ENCODE results near the gene ITGA8. TPM values are rescaled to one million over a fixed set of nuclear protein-coding genes. Genes with fewer than 3 reads are reported as not detected.
"Not testable (repeated sequence)": the region's sequence is repeated elsewhere in the genome, so short reads cannot be mapped to it uniquely, and the experiment has no call there.

Gene ITGA8
- not detected for total RNA-seq

DNA sequence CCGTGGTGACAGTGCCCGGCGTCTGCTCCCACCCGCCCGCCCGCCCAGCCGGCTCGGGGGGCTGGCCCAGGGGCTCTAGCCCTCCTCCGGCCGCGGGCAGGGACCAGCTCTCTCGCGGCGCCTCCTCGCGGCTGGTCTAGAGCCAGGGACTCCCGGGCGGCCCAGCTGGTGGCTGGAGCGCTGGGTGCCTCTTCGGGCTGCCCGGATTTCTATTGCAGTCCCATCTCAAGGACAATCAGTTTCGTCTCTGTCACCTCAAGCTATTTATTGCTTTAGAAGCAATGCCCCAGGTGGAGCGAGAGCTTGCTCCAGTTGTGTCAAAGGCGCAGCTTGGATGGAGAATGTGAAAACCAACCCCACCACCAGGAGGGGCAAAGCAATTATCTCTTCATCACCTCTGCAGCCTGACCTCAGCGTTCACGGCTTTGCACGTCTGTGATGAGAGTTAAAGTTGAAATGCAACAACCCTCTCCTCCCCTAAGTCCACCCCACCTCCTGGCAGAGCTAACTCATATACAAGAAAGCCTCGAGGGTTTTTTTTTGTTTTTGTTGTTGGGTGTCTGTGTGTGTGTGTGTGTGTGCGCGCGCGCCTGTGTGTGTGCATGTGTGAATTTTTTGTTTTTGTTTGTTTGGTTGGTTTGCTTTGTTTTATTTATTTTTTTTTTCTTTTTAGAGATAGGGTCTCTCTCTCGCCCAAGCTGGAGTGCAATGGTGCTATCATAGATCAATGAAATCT lies at the start of gene ITGA8:
TSS of gene ITGA8 (minus strand) at position 24 of the 736 bp plus-strand sequence. CDS start 151 bp downstream, outside the sequence.
- Mint-ChIP-seq H3K36me3 (ENCODE audit: insufficient read depth in 2 of 2) (no peaks in the 10 kb centered on the region), H3K27me3 (ENCODE audit: low read depth) (peaks cover 63% of the 10 kb centered on the region), H3K4me1 (ENCODE audit: low read depth) (peaks cover 5% of the 10 kb centered on the region), H3K27ac (no peak within 1 kb of the TSS), H3K9me3 (no peaks in the 10 kb centered on the region), H3K4me3 (peak within 1 kb of the TSS; percentile 15 to 54)
- DNase-seq (no peak), ATAC-seq (replicated peaks in 1 of 2) (no peak)

DNA sequence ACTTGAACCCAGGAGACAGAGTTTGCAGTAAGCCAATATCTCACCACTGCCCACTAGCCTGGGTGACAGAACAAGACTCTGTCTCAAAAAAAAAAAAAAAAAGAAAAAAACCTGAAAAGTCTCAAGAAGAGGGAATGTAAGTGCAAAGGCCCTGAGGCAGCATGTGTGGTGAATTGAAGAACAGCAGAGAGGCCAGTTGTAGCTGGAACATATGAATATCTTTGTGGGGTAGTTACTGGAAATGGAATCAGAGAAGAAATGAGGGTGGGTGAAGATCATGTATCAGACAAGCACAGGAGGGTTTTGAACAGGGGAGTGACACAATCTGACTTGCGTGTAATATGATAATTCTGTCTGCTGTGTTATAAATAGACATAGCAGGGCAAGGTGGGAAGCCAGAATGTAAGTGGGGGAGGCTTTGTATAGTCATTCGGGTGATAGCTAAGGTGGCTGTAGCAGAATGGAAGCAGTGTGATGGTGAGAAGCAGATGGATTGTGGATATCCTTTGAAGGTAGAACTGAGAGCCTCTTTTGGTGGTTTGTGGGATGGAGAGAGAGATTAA lies 45.3 kb upstream of the ITGA8 start:
- DNase-seq (no peak), ATAC-seq (replicated peaks in 1 of 2) (no peak)
- Mint-ChIP-seq H3K27ac (no peak overlapping the region), H3K27me3 (ENCODE audit: low read depth) (no peaks in the 10 kb centered on the region), H3K4me1 (ENCODE audit: low read depth) (no peaks in the 10 kb centered on the region), H3K4me3 (no peak overlapping the region), H3K9me3 (peaks cover 5 to 7% of the 10 kb centered on the region in 2 donors), H3K36me3 (ENCODE audit: insufficient read depth in 2 of 2) (peaks cover 2 to 4% of the 10 kb centered on the region in 2 donors)

DNA sequence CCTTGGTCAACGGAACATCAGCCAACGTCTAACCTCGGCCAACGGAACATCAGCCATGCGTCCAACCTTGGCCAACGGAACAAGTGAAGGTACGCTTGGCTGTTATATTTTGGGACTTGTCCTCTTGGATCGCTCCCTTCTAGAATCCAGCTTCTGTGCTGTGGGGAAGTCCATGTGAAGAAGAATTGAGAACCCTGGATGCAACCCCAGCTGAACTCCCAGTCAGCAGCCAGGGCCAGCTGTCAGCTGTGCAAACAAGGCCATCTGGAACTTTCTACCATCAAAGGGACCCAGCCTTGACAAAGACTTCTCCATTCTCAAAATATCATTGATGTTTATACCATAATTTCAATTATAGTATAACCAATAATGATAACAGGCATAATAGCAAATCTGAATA lies 43.3 kb upstream of the ITGA8 start:
- H3K4me3 Mint-ChIP-seq: no peak overlapping the region
- DNase-seq (no peak), ATAC-seq (replicated peaks in 1 of 2) (no peak)
- H3K9me3 Mint-ChIP-seq: peaks cover 5 to 7% of the 10 kb centered on the region in 2 donors
- H3K27ac Mint-ChIP-seq: no peak overlapping the region
- peaks cover 2 to 6% of the 10 kb centered on the region in 2 donors for H3K36me3 Mint-ChIP-seq (ENCODE audit: insufficient read depth in 2 of 2)
- no peaks in the 10 kb centered on the region for H3K4me1 Mint-ChIP-seq (ENCODE audit: low read depth)
- peaks cover 14% of the 10 kb centered on the region for H3K27me3 Mint-ChIP-seq (ENCODE audit: low read depth)

DNA sequence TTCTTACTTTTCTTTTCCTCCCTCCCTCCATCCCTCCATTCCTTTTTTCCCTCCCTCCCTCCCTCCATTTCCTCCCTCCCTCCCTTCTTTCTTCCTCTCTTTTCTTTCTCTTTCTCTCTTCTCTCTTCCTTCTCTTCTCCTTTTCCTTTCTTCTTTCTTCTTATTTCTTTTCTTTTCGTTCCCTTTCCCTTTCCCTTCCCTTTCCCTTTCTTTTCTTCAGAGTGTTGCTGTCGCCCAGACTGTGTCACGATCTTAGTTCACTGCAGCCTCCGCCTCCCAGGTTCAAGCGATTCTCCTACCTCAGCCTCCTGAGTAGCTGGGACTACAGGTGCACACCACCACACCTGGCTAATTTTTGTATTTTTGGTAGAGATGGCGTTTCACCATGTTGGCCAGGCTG lies 42.5 kb upstream of the ITGA8 start:
- H3K27me3 Mint-ChIP-seq (ENCODE audit: low read depth): peaks cover 14% of the 10 kb centered on the region
- not testable (repeated sequence) for ATAC-seq (replicated peaks in 1 of 2); H3K36me3 Mint-ChIP-seq (ENCODE audit: insufficient read depth in 2 of 2); H3K27ac Mint-ChIP-seq; DNase-seq; H3K4me1 Mint-ChIP-seq (ENCODE audit: low read depth); H3K4me3 Mint-ChIP-seq; H3K9me3 Mint-ChIP-seq

DNA sequence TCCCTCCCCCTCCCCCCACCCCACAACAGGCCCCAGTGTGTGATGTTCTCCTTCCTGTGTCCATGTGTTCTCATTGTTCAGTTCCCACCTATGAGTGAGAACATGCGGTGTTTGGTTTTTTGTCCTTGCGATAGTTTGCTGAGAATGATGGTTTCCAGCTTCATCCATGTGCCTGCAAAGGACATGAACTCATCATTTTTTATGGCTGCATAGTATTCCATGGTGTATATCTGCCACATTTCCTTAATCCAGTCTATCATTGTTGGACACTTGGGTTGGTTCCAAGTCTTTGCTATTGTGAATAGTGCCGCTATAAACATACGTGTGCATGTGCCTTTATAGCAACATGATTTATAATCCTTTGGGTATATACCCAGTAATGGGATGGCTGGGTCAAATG lies 41.5 kb upstream of the ITGA8 start:
- not testable (repeated sequence) for H3K36me3 Mint-ChIP-seq (ENCODE audit: insufficient read depth in 2 of 2); H3K9me3 Mint-ChIP-seq; DNase-seq; ATAC-seq (replicated peaks in 1 of 2); H3K4me3 Mint-ChIP-seq; H3K4me1 Mint-ChIP-seq (ENCODE audit: low read depth); H3K27ac Mint-ChIP-seq
- H3K27me3 Mint-ChIP-seq (ENCODE audit: low read depth): peaks cover 20% of the 10 kb centered on the region

DNA sequence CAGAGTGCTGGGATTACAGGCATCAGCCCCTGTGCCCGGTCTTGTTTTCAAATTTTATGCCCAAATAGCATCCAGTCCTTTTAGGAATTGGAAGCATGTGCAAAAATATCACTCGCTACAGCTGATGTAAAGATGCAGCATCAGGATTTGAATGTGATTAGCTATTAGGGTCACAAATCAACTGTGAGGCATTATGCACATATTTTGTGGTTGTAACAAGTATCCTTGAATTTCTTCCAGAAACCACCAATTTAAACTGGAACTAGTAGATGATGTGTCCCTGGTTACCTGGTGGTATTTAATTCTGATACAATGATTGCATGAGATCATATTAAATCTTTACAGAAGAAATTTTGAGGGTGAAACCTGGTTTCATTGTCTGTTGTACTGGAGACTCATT lies 41.0 kb upstream of the ITGA8 start:
- Mint-ChIP-seq H3K4me1 (ENCODE audit: low read depth) (no peaks in the 10 kb centered on the region), H3K27ac (no peak overlapping the region), H3K36me3 (ENCODE audit: insufficient read depth in 2 of 2) (peaks cover 2 to 6% of the 10 kb centered on the region in 2 donors), H3K4me3 (no peak overlapping the region), H3K9me3 (peaks cover 3 to 7% of the 10 kb centered on the region in 2 donors), H3K27me3 (ENCODE audit: low read depth) (peaks cover 20% of the 10 kb centered on the region)
- DNase-seq (no peak), ATAC-seq (replicated peaks in 1 of 2) (no peak)

DNA sequence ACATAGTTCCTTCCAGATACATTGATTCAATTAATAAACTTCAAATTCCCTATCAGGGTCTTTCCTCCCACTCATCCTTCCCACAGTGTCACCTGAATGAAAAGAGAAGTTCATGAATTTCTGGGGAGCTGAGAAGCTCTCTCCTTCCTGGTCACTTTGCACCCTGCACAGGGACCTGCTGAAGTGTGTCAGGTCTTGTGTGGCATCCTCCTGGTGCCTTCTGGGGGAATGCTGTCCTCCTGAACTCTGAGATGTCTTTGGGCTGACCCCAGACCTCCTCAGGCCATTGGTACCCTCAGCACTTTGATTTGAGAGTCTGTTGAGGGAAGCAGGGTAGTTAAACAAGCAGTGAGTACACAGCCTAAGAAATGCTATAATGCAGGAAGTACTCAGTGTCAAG lies 39.5 kb upstream of the ITGA8 start:
- no peak for DNase-seq
- H3K27ac Mint-ChIP-seq: no peak overlapping the region
- peaks cover 20% of the 10 kb centered on the region for H3K27me3 Mint-ChIP-seq (ENCODE audit: low read depth)
- peaks cover 2% of the 10 kb centered on the region in 2 donors for H3K36me3 Mint-ChIP-seq (ENCODE audit: insufficient read depth in 2 of 2)
- peaks cover 1% of the 10 kb centered on the region in 2 donors for H3K9me3 Mint-ChIP-seq
- no peak overlapping the region for H3K4me3 Mint-ChIP-seq
- H3K4me1 Mint-ChIP-seq (ENCODE audit: low read depth): no peaks in the 10 kb centered on the region
- no peak for ATAC-seq (replicated peaks in 1 of 2)

GRCh38 chr10:15758618-15759017 lies 38.9 kb upstream of the ITGA8 start:
- H3K36me3 Mint-ChIP-seq (ENCODE audit: insufficient read depth in 2 of 2): peaks cover 2% of the 10 kb centered on the region in 2 donors
- peaks cover 0 to 1% of the 10 kb centered on the region in 2 donors for H3K9me3 Mint-ChIP-seq
- DNase-seq (no peak), ATAC-seq (replicated peaks in 1 of 2) (no peak)
- H3K4me1 Mint-ChIP-seq (ENCODE audit: low read depth): no peaks in the 10 kb centered on the region
- no peak overlapping the region for H3K4me3 Mint-ChIP-seq
- peaks cover 20% of the 10 kb centered on the region for H3K27me3 Mint-ChIP-seq (ENCODE audit: low read depth)
- no peak overlapping the region for H3K27ac Mint-ChIP-seq

DNA sequence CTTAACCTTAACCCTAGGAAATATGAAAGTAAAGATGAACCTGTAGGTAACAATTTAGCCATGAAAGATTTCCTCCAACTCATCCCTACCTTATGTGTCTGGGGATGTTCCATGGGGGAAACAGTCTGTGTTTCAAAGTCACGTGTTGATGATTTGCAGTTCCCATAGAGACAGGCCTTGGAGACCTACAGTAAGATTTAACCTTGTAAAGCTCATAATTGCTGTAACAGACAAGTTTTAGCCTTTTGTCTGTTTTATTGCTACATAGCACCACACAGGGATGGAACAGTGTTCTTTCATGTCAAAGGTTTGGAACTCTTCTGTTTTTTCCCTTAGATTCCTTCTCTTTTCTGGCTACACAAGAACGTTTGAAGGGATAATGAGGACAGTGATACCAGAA lies 35.2 kb upstream of the ITGA8 start:
- no peaks in the 10 kb centered on the region for H3K4me1 Mint-ChIP-seq (ENCODE audit: low read depth)
- ATAC-seq (replicated peaks in 1 of 2) (no peak), DNase-seq (no peak)
- H3K27ac Mint-ChIP-seq: no peak overlapping the region
- no peak overlapping the region for H3K4me3 Mint-ChIP-seq
- no peaks in the 10 kb centered on the region for H3K9me3 Mint-ChIP-seq
- peaks cover 30% of the 10 kb centered on the region for H3K27me3 Mint-ChIP-seq (ENCODE audit: low read depth)
- H3K36me3 Mint-ChIP-seq (ENCODE audit: insufficient read depth in 2 of 2): peaks cover 0 to 2% of the 10 kb centered on the region in 2 donors

DNA sequence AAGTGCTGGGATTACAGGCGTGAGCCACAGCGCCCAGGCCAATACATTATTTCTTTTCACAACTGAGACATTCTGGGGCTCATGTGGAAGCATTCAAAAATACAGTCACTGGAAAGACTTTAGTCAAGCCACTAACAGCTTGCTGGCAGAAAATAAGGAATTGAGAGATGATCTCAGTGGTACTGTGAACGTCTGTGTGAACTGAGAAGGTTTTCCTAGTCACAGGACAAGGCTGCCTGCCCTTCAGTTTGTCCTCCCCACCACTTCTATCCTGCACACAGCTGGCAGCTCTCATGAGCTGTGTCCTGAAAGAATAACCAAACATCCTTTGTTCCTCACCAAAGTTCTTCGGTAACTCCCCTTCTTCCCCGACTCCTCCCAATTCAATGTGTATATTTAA lies 31.3 kb upstream of the ITGA8 start:
- DNase-seq: no peak
- no peak for ATAC-seq (replicated peaks in 1 of 2)
- no peak overlapping the region for H3K27ac Mint-ChIP-seq
- no peak overlapping the region for H3K4me3 Mint-ChIP-seq
- no peaks in the 10 kb centered on the region for H3K4me1 Mint-ChIP-seq (ENCODE audit: low read depth)
- no peaks in the 10 kb centered on the region for H3K36me3 Mint-ChIP-seq (ENCODE audit: insufficient read depth in 2 of 2)
- H3K27me3 Mint-ChIP-seq (ENCODE audit: low read depth): peaks cover 10% of the 10 kb centered on the region
- no peaks in the 10 kb centered on the region for H3K9me3 Mint-ChIP-seq

DNA sequence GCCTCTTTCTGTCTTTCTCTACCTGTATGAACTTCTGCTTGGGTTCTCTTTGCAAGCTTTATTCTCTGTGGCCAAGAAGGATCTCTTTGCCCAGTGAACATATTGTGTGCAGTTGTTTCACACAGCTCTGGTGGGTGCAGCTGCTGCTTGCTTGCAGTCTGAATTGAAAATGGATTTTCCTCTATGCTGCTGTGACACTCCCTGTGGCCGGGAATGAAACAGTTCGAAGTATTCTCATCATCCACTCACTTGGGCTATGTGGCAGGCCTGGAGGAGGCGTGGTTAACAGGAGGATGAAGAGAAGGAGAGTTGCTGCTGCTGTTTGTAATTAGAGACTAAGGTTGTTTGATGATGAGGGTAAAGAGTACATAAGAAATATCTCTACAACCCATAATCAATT lies 28.4 kb upstream of the ITGA8 start:
- no peaks in the 10 kb centered on the region for H3K36me3 Mint-ChIP-seq (ENCODE audit: insufficient read depth in 2 of 2)
- no peak overlapping the region for H3K27ac Mint-ChIP-seq
- no peak for ATAC-seq (replicated peaks in 1 of 2)
- no peak for DNase-seq
- H3K27me3 Mint-ChIP-seq (ENCODE audit: low read depth): peaks cover 10% of the 10 kb centered on the region
- H3K4me1 Mint-ChIP-seq (ENCODE audit: low read depth): no peaks in the 10 kb centered on the region
- no peaks in the 10 kb centered on the region for H3K9me3 Mint-ChIP-seq
- H3K4me3 Mint-ChIP-seq: no peak overlapping the region

DNA sequence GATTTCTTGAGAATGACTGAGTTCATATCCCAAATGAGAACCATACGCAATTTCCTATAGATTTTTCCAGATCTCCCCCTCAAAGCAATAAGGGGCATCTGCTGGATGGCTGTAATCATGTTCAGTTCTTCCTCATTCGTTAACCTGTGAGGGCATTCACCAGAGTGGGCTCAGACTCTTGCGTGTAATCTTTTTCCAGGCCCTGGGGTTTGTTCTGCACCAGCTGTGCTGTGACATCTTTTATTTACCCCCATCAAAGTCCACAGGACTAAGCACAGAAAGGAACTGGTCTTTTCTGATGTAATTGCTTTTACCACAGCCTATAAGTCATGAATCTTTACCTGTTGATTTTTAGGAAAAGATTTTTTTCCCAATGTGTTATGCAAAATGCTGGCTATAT lies 27.9 kb upstream of the ITGA8 start:
- DNase-seq (no peak), ATAC-seq (replicated peaks in 1 of 2) (no peak)
- no peaks in the 10 kb centered on the region for H3K36me3 Mint-ChIP-seq (ENCODE audit: insufficient read depth in 2 of 2)
- H3K9me3 Mint-ChIP-seq: no peaks in the 10 kb centered on the region
- no peak overlapping the region for H3K4me3 Mint-ChIP-seq
- H3K4me1 Mint-ChIP-seq (ENCODE audit: low read depth): no peaks in the 10 kb centered on the region
- H3K27ac Mint-ChIP-seq: no peak overlapping the region
- H3K27me3 Mint-ChIP-seq (ENCODE audit: low read depth): peaks cover 5% of the 10 kb centered on the region

DNA sequence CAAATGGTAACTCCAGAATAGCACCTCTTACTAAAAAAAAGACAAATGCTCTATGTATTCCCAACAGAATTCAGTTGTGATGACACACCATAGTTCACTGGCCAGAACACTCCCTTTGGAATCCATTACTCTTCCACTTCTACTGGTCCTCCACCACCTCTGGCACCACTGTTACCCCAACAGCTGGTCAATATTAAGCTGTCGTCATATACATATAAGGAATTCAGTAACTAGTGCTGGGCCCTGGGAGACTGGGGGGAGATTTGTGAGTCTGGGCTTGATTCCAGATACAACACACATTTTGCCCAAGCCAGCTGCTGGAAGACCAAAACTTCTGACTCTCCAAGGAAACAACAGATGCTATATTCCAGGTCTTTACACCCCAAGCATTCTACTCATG lies 26.0 kb upstream of the ITGA8 start:
- Mint-ChIP-seq H3K4me3 (no peak overlapping the region), H3K36me3 (ENCODE audit: insufficient read depth in 2 of 2) (no peaks in the 10 kb centered on the region), H3K9me3 (no peaks in the 10 kb centered on the region), H3K27ac (no peak overlapping the region), H3K4me1 (ENCODE audit: low read depth) (no peaks in the 10 kb centered on the region), H3K27me3 (ENCODE audit: low read depth) (peaks cover 5% of the 10 kb centered on the region)
- ATAC-seq (replicated peaks in 1 of 2): no peak
- no peak for DNase-seq
